ENCODE measurements around the gene TAS2R7. TPM values are rescaled to one million over a fixed set of nuclear protein-coding genes. Genes with fewer than 3 reads are reported as not detected.

Gene TAS2R7
- total and polyA plus RNA-seq, 2 experiments from 2014 or later: not detected

GRCh38 chr12:10771132-10771733 is 31.2 kb downstream of the TAS2R7 start:
- H3F3A ChIP-seq (replicated peaks; ENCODE audit: low read depth): no peaks in the 10 kb centered on the region
- Mint-ChIP-seq H3K27ac (no peak overlapping the region), H3K36me3 (ENCODE audit: low read depth) (no peaks in the 10 kb centered on the region), H3K9me3 (no peaks in the 10 kb centered on the region), H3K4me3 (no peak overlapping the region), H3K4me1 (no peaks in the 10 kb centered on the region), H3K27me3 (ENCODE audit: insufficient read depth, low read depth, poor library complexity) (no peaks in the 10 kb centered on the region)
- no peak overlapping the region for H3K4me2 ChIP-seq
- no peaks in the 10 kb centered on the region for H3K36me3 ChIP-seq (ENCODE audit: insufficient read depth)
- H3K4me1 ChIP-seq (ENCODE audit: insufficient read depth): no peaks in the 10 kb centered on the region
- no peaks in the 10 kb centered on the region for H3K9me2 ChIP-seq (ENCODE audit: insufficient read depth)
- TF ChIP-seq CTCF (conservative IDR thresholded peaks at IDR 0.05; ENCODE audit: low read depth in 2 of 2) (peak in 1 of 2 experiments; percentile 81; a peak in 3 of 4 replicates), JUNB (IDR thresholded peaks at IDR 0.05; ENCODE audit: unreplicated experiment) (no peak), ETS1 (IDR thresholded peaks at IDR 0.05) (no peak), REST (IDR thresholded peaks at IDR 0.05; ENCODE audit: unreplicated experiment) (no peak)
- H3K79me2 ChIP-seq (replicated peaks; ENCODE audit: insufficient read depth): no peaks in the 10 kb centered on the region
- ATAC-seq (no peak; the same call in 2 of the 3 replicates), DNase-seq (ENCODE audit: low spot score) (peak; percentile 41)
- H4K20me1 ChIP-seq (replicated peaks; ENCODE audit: insufficient read depth): no peaks in the 10 kb centered on the region
- no peaks in the 10 kb centered on the region for H3K27me3 ChIP-seq (ENCODE audit: insufficient read depth)
- H2AFZ ChIP-seq: no peak overlapping the region
- H3K4me3 ChIP-seq: no peak overlapping the region
- H3K27ac ChIP-seq (ENCODE audit: low read depth): no peak overlapping the region

- Histone ChIP-seq H3K27me3 (ENCODE audit: insufficient read depth) (no peaks in the 10 kb centered on the region), H3K27ac (ENCODE audit: low read depth) (no peak overlapping the region), H3K36me3 (ENCODE audit: insufficient read depth) (no peaks in the 10 kb centered on the region), H3K79me2 (replicated peaks; ENCODE audit: insufficient read depth) (no peaks in the 10 kb centered on the region), H2AFZ (no peak overlapping the region), H4K20me1 (replicated peaks; ENCODE audit: insufficient read depth) (no peaks in the 10 kb centered on the region), H3K4me3 (no peak overlapping the region), H3F3A (replicated peaks; ENCODE audit: low read depth) (no peaks in the 10 kb centered on the region), H3K9me2 (ENCODE audit: insufficient read depth) (no peaks in the 10 kb centered on the region), H3K4me1 (ENCODE audit: insufficient read depth) (no peaks in the 10 kb centered on the region), H3K4me2 (no peak overlapping the region)
- H3K36me3 Mint-ChIP-seq (ENCODE audit: low read depth): peaks cover 14% of the 10 kb centered on the region
- no peaks in the 10 kb centered on the region for H3K4me1 Mint-ChIP-seq
- H3K27me3 Mint-ChIP-seq (ENCODE audit: insufficient read depth, low read depth, poor library complexity): no peaks in the 10 kb centered on the region
- ATAC-seq: no peak
- no peak overlapping the region for H3K4me3 Mint-ChIP-seq
- peaks cover 27% of the 10 kb centered on the region for H3K9me3 Mint-ChIP-seq
- H3K27ac Mint-ChIP-seq: no peak overlapping the region
- DNase-seq (ENCODE audit: low spot score): no peak
- no peak for TF ChIP-seq REST (IDR thresholded peaks at IDR 0.05; ENCODE audit: unreplicated experiment)
Observed at GRCh38 chr12:10759657-10760056, 42.8 kb downstream of the TAS2R7 start.
